Non-pigmented ciliary epithelial cell (primary cell): ENCODE data around the gene SERPINB3.
"Not testable (repeated sequence)": the region's sequence is repeated elsewhere in the genome, so short reads cannot be mapped to it uniquely, and the experiment has no call there.

ENCODE experiments used
- DNase-seq: peaks from one replicate; pipeline ENCODE4 v3.0.0-alpha.2; 2010; ENCODE audit warnings: low read depth

SERPINB3 gene

DNA sequence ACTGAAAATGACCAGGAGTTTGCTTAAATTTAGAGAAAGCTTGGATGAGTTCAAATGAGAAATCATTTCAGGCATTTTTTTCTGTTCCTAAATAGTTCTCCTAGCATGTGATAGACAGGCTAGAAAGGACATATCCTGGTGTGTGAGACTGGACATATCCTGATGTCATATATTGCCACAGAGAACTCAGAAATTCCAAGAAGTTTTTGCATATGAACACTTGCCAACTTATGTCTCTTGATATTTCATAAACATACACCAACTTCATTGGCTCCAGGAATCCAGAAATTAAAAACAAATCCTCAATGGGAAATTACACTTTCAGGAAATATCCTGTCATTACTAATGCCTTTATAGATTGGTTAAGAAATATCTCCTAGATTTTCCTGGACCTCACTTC, 14.8 kb downstream of the SERPINB3 start:
- no peak for DNase-seq

DNA sequence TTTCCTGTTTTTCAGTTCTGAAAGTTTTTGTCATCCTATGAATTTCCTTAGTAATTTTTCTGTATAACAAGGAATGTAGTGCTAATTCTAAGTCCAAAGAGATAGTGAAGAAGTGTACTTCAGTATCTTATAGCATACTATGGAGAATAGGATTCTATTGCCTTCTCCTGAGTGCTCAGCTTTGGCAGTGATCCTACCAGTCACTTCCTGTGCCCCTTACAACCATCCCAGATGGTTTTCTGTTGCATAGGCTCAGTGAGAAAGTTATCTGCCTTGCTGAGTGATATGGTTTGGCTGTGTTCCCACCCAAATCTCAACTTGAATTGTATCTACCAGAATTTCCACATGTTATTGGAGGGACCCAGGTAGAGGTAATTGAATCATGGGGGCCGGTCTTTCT, 17.0 kb downstream of the SERPINB3 start:
- DNase-seq: not testable (repeated sequence)

DNA sequence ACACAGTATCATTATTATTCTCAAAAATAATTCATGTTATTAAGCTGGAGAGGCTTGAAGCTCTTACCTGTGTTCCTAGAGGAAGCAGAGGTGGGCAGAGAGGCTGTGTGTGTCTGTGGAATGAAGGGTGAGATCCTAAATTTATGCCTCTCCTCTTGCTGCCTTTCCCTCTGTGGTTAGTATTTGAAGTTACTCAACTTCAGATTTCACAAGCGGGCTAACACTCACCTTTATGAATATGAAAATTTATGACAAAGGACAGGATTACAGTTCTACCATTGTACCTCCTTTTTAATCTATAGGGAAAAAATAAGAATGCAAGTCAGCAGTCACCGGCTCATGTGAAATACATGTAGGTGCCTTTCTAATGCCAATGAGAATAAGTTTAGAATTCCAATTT, 17.6 kb downstream of the SERPINB3 start, which contains the start of gene SERPINB4:
TSS of gene SERPINB4 (minus strand) at position 115 of the 400 bp plus-strand sequence. CDS start 679 bp downstream, outside the sequence.
- DNase-seq: not testable (repeated sequence)

DNA sequence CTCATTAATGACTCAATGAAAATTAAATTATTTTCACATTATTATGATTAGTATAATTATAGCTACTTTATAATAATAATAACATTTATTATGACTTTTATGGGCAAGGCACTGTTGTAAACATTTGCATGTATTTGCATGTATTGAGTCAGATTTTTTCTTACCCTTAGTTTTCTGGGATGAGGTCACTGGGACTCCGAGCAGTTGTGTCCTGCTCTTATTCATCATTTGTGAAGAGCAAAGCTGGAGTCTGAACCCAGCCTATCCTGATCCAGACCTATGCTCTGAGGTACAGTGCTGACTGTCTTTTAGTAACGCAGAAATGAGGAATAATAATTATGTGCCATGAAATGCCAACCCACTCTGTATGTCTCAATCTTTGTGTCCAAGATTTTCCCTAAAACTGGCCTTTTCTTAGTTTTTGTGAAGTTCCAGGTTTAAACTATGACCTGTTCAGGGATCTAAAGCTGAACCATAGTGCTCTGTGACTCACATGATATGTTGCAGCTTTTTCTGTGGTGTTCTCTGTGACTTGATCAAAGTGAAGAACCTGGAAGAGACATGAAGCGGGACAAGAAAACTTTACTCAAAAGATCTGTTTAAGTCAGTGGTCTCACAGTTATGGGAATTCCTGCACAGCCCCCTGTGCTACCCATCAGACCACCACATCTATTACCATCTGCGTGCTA, 18.9 kb downstream of the SERPINB3 start:
- DNase-seq: not testable (repeated sequence)

DNA sequence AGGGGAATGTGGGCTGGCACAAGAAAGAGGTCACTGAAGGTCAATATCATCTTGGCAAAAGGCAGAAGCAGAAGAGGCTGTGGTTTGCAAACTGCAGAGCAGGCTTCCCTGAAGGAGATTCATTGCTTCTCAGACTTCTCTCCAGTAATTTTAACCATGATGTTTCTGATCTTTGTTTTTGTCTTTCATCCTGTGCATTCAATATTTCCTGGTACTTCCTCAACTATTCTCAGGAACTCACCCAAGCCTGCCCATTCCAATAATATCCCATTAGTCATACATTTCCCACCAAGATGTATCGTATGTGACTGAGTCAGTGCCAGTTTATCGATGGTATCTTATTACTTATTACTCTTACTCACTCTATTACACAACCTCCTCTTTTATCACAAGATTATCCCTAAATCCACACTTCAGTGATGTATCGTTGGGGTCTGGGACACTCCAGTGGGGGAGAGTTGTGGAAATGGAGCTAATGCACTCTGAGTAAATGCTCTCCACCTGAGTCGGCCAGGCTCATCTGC, 20.5 kb downstream of the SERPINB3 start:
- DNase-seq: not testable (repeated sequence)

DNA sequence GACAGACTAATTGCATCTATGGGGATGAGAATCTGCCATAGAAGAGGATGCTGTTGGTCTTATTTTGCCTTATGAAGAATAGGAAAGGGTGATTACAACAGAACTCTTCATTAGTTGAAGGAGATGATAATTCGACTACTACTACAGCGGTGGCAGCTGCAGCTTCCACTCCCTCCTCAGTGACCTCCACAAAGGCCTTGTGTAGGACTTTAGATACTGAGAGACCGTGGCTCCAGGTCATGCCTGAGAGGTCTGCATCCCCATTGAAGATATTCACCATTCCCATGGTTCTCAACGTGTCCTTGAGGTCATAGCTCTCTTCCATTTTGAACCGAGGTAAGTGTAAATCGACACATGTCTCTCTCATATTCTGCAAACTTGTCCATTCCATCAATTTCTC, 24.0 kb downstream of the SERPINB3 start:
- DNase-seq: no peak

DNA sequence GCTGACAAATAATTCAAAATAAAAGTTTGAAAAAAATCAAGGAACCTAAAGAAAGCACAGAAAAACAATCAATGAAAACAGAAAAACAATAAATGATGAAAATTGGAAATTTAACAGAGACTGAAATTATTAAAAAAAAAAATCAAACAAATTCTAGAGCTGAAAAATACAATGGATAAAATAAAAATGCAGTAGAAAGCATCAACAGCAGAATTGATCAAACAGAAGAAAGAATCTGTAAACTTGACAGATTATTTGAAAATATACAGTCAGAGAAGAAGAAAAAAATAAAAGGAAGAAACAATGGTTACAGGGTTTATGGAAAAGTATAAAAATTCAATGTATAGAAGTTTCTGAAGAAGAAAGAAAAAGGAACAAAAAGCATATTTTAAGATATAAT, 33.9 kb downstream of the SERPINB3 start:
- no peak for DNase-seq

DNA sequence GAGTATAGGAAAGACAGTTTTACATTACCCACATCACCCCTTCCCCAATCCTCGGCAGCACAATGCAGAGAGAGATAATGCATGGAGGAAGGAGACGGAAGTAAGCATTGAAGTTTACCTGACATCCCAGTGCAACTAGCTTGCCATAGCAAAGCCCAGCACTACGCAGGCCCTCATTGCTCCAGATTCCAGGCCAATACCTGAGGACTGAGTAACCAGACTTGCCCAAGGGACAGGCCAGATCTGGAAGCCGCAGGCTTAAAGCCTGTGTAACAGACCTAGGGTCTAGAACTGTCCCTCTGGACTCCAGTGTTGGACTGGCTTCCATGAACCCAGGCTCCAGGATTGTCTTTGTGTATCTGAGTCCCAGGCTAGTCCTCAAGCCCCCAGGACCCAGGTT, 35.3 kb downstream of the SERPINB3 start:
- DNase-seq: no peak

DNA sequence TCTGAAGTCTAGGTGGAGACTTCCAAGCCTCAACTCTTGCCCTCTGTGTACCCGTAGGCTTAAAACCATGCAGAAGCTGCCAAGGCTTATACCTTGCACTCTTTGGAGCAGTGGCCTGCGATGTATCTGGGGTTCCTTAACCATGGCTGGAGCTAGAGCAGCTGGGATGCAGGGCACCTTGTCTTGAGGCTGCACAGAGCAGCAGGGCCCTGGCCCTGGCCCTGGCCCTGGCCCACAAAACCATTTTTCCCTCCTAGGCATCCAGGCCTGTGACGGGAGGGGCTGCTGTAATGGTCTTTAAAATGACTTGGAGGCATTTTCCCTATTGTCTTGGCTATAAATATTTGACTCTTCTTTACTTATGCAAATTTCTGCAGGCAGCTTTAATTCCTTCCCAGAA, 36.8 kb downstream of the SERPINB3 start:
- no peak for DNase-seq

DNA sequence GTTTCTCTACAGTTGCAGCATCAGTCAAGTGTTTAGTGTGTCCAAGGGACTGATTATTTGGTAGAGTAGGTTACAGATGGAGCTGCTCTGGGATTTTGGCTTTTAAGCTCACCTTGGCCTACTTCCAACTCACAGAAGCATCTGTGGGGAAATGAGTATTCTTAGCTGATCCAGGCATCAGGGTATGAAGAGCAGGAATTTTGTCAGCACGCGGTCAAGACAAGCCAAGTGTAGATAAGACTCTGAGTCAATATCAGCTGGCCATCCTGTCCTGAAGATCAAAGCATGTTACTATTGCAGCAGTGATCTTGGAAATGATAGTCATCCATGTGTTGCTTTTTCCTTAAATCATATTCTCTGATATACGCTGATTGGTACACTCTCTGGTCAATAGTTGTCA, 42.0 kb downstream of the SERPINB3 start:
- DNase-seq: no peak

DNA sequence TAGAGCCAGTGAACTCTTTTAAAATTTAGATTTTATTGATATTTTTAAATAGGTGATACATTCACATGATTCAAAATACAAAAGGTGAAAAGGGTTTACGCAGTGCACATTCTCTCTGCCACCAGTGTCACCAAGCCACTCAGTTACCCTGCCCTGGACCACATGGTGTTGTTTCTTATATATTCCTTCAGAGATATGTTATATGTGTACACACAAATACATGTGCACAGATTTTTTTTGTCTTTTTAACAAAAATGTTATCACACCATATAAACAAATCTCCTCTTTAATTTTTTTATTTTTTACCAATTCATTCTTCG, 43.8 kb downstream of the SERPINB3 start:
- no peak for DNase-seq

DNA sequence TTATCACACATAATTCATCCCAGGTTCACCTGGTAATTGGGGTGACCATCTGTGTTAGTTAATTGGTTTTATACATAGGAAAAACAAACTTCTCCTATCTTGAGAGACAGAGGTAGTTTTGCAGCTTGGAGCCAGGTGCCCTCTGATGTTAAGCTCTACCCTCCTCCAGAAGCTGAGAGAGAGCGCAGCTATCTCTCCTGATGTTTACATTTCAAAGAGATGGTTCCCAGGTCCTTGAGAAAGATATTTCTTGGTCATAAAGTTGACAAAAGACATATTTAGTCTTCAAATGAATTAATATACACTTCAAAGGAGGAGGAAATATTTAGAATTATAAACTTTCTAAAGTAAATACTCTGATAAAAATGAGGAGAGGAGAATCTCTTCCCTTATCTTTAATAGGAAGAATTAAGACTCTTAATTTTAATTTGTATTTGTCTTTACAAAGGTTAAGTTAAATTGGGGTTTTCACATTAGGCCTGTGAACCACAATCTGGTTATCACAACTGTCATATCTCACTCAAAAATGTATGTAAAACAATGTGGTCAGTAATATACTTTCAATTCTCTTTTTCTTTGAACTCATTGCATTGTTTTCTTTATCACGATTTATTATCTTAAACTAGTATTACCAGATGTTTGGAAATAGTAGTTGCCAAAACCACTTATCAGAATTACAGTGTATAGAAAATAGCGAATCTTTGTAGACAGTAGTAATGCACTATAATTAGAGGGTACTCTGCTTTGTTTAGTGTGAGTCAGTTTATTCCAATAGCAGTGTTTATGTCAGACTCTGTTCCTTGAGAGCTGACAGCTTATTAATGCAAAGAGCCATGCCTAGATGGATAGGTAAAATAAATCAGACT, 44.4 kb downstream of the SERPINB3 start:
- DNase-seq: no peak

DNA sequence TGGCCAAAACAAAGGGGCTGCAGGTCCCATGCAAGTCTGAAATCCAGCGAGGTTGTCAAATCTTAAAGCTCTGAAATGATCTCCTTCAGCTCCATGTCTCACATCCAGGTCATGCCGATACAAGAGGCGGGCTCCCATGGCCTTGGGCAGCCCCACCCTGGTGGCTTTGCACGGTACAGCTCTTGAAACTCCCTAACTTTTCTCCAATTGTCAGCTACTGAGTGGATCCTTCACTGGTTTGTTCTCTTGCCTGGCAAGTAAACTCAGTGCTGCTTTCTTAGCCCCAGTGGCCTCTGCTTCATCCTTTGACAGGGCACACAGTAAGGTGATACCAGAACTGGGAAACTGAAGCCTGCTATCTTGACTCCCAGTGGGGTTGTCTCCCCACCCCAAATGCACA, 48.3 kb downstream of the SERPINB3 start:
- no peak for DNase-seq

DNA sequence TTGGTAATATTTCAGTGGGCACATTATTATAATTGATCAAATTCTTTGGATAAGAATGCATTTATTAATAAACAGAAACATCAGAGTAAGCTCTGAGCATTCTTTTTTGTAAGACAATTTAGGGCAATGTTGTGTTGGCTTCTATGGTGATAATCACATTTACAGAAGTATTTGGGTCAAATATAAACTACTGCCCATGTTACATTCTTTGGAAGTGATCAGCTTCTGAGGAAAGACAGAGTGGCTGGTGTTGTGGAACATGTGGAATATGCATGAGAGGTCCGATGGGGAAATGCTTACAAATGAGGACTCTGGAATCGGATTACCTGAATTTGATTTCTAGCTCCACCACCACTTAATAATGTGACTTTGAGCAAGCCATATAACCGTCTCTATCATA, 55.2 kb downstream of the SERPINB3 start:
- DNase-seq: no peak
